ENCODE data around the gene RAX2.

RAX2 gene

GRCh38 chr19:3808420-3809143 lies 36.6 kb upstream of the RAX2 start:
- DNase-seq (ENCODE audit: low read depth): no peak
- TF ChIP-seq CTCF (IDR thresholded peaks at IDR 0.05; ENCODE audit: low read depth, low read length) (no peak), MAX (IDR thresholded peaks at IDR 0.05; ENCODE audit: low read depth, low read length) (no peak), MYC (IDR thresholded peaks at IDR 0.05; ENCODE audit: low read depth, low read length) (no peak), POLR2A (IDR thresholded peaks at IDR 0.05; ENCODE audit: extremely low read depth, insufficient read length) (no peak)
- H3K4me3 ChIP-seq (ENCODE audit: low read depth, low read length): no peak overlapping the region

GRCh38 chr19:3807574-3808354 lies 35.7 kb upstream of the RAX2 start:
- DNase-seq (ENCODE audit: low read depth): no peak
- no peak overlapping the region for H3K4me3 ChIP-seq (ENCODE audit: low read depth, low read length)
- TF ChIP-seq CTCF (IDR thresholded peaks at IDR 0.05; ENCODE audit: low read depth, low read length) (no peak), MAX (IDR thresholded peaks at IDR 0.05; ENCODE audit: low read depth, low read length) (no peak)

GRCh38 chr19:3807131-3807480 lies 35.1 kb upstream of the RAX2 start:
- no peak for DNase-seq (ENCODE audit: low read depth)
- TF ChIP-seq POLR2A (IDR thresholded peaks at IDR 0.05; ENCODE audit: extremely low read depth, insufficient read length) (no peak), CTCF (IDR thresholded peaks at IDR 0.05; ENCODE audit: low read depth, low read length) (no peak), MAX (IDR thresholded peaks at IDR 0.05; ENCODE audit: low read depth, low read length) (no peak), MYC (IDR thresholded peaks at IDR 0.05; ENCODE audit: low read depth, low read length) (no peak)
- no peak overlapping the region for H3K4me3 ChIP-seq (ENCODE audit: low read depth, low read length)

GRCh38 chr19:3805859-3806258 lies 33.8 kb upstream of the RAX2 start:
- TF ChIP-seq POLR2A (IDR thresholded peaks at IDR 0.05; ENCODE audit: extremely low read depth, insufficient read length): no peak
- TF ChIP-seq CTCF (IDR thresholded peaks at IDR 0.05; ENCODE audit: low read depth, low read length): no peak
- TF ChIP-seq MAX (IDR thresholded peaks at IDR 0.05; ENCODE audit: low read depth, low read length): no peak
- DNase-seq (ENCODE audit: low read depth): no peak
- H3K4me3 ChIP-seq (ENCODE audit: low read depth, low read length): no peak overlapping the region

- no peak overlapping the region for H3K4me3 ChIP-seq (ENCODE audit: low read depth, low read length)
- TF ChIP-seq MAX (IDR thresholded peaks at IDR 0.05; ENCODE audit: low read depth, low read length) (no peak), CTCF (IDR thresholded peaks at IDR 0.05; ENCODE audit: low read depth, low read length) (no peak), POLR2A (IDR thresholded peaks at IDR 0.05; ENCODE audit: extremely low read depth, insufficient read length) (no peak), MYC (IDR thresholded peaks at IDR 0.05; ENCODE audit: low read depth, low read length) (no peak)
- no peak for DNase-seq (ENCODE audit: low read depth)
Observed at GRCh38 chr19:3804429-3804828, 32.4 kb upstream of the RAX2 start.

All from NB4 (cell line).